HUES64 (cell line): ENCODE measurements around the gene EEPD1.

Experiments
- H3K27ac ChIP-seq: 2 replicates; pipeline ENCODE4 v1.7.0; 2013; ENCODE audit warnings: low read depth, low read length, inconsistent platforms
- H3K27me3 ChIP-seq: 2 replicates; pipeline ENCODE4 v1.6.1; 2013; ENCODE audit warnings: mild to moderate bottlenecking, low read length; ENCODE audit not compliant: insufficient read depth
- H3K36me3 ChIP-seq: 2 replicates; pipeline ENCODE4 v1.6.1; 2013; ENCODE audit warnings: mild to moderate bottlenecking, low read length; ENCODE audit not compliant: insufficient read depth
- H3K4me1 ChIP-seq: 2 replicates; pipeline ENCODE4 v1.6.1; 2013; ENCODE audit warnings: mild to moderate bottlenecking, low read length, moderate library complexity; ENCODE audit not compliant: insufficient read depth
- H3K4me3 ChIP-seq: 2 replicates; pipeline ENCODE4 v1.5.1; 2013; ENCODE audit warnings: mild to moderate bottlenecking, low read length, moderate library complexity
- H3K9ac ChIP-seq: 2 replicates; pipeline ENCODE4 v1.6.1; 2013; ENCODE audit warnings: mild to moderate bottlenecking, low read depth, low read length
- H3K9me3 ChIP-seq: 2 replicates; pipeline ENCODE4 v1.6.1; 2013; ENCODE audit warnings: low read depth, low read length; ENCODE audit not compliant: insufficient read depth
- WGBS: fragments of 150-250, 120-280 bp; methylation state at CpG from one replicate; pipeline ENCODE4 v1.1.7; 2013; ENCODE audit warnings: missing lambda C conversion rate; 5-methylcytosine and 5-hydroxymethylcytosine counted together

Gene EEPD1

DNA sequence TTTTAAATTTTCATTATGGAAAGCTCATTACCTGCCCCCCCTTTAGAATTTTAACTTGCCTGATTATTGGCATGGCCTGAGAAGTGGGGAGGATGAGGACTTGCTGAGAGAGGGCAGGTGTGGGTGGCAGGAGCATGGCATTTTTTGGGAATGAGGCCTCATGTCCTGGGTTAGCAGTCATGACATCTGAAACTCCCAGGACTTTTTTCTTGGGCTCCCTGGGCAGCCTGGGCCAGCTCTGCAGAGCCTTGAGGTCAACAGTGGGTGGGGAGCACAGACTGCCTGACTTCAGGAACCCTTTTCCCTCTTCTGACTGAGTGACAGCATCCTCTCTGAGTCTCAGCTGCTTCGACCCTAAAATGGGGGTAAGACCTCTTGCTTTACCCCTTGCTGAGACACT lies 46.3 kb downstream of the EEPD1 start:
- WGBS: 95% methylated on average over 1 of the region's 1 CpG
- Histone ChIP-seq H3K9me3 (no peaks in the 10 kb centered on the region), H3K4me1 (peaks cover 4% of the 10 kb centered on the region; the same call in 1 of the 2 replicates), H3K27ac (no peak overlapping the region), H3K27me3 (no peaks in the 10 kb centered on the region), H3K36me3 (no peaks in the 10 kb centered on the region), H3K4me3 (no peak overlapping the region), H3K9ac (no peak overlapping the region)

- no peaks in the 10 kb centered on the region for H3K27me3 ChIP-seq
- H3K4me1 ChIP-seq: peaks cover 7% of the 10 kb centered on the region; the same call in 1 of the 2 replicates
- no peak overlapping the region for H3K27ac ChIP-seq
- no peaks in the 10 kb centered on the region for H3K9me3 ChIP-seq
- no peak overlapping the region for H3K9ac ChIP-seq
- H3K36me3 ChIP-seq: no peaks in the 10 kb centered on the region
- 89% methylated on average over 5 of the region's 5 CpGs for WGBS
- H3K4me3 ChIP-seq: no peak overlapping the region
Observed at GRCh38 chr7:36201122-36201723, 48.2 kb downstream of the EEPD1 start.

DNA sequence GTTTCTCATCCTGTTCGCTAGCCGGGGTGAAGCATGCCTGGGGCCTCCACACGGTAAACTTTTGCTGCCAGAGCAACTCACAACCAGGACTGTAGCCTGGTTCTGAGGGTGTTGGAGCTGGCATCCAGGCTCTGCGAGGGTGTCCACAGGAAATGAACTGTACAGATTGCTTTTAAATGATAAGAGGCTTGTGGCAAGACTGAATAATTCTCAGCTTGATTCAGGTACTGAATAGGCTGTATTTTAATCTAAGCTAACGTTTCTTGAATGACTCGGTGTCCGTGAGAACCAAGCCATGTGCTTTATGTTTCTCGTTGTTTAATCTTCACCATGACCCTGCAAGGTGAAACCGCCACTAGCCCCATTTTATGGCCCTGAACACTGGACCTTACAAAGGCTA lies 49.3 kb downstream of the EEPD1 start:
- H3K4me1 ChIP-seq: peaks cover 7% of the 10 kb centered on the region; the same call in 1 of the 2 replicates
- no peaks in the 10 kb centered on the region for H3K27me3 ChIP-seq
- H3K9ac ChIP-seq: no peak overlapping the region
- no peak overlapping the region for H3K4me3 ChIP-seq
- no peak overlapping the region for H3K27ac ChIP-seq
- WGBS: 88% methylated on average over 9 of the region's 9 CpGs
- no peaks in the 10 kb centered on the region for H3K9me3 ChIP-seq
- no peaks in the 10 kb centered on the region for H3K36me3 ChIP-seq

DNA sequence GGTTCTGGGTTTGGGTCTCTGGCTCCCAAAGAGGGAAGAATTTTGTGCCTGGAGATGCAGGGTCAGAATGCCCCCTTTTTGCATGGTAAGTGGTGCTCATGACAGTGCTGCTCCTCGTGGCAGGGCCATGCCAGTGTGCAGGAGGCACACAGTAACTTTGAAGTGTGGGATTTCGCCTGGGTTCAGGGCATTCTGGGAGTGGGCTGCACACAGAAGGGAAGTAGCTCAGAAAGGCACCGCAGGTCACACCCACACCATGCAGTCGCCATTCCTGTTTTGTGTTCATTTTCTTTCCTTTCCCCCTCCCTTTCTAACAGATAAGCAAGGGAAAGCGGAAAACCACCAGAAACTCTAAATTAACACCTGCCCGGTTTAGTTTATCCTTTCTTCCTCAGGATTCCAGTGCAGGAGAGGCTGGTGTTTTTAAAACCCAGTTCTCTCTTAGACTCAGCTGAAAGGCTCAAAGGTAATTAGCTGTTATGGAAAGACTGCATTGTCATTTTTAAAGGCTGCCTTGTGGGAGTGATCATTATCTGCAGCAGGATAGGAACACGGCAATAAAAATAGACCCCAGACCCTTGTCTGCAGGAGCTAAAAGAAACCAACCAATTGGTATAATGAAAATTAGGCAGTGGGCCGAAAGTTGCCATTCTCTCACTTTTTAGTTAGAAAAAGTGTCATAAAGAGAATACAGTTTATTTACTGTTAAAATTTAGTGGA lies 50.2 kb downstream of the EEPD1 start:
- no peak overlapping the region for H3K27ac ChIP-seq
- H3K9me3 ChIP-seq: no peaks in the 10 kb centered on the region
- no peak overlapping the region for H3K9ac ChIP-seq
- no peaks in the 10 kb centered on the region for H3K27me3 ChIP-seq
- 75% methylated on average over 8 of the region's 8 CpGs for WGBS
- H3K36me3 ChIP-seq: no peaks in the 10 kb centered on the region
- H3K4me1 ChIP-seq: peaks cover 9% of the 10 kb centered on the region; the same call in 1 of the 2 replicates
- H3K4me3 ChIP-seq: no peak overlapping the region

GRCh38 chr7:36204044-36204663 lies 51.1 kb downstream of the EEPD1 start:
- H3K27me3 ChIP-seq: no peaks in the 10 kb centered on the region
- no peak overlapping the region for H3K27ac ChIP-seq
- H3K4me3 ChIP-seq: no peak overlapping the region
- H3K4me1 ChIP-seq: peaks cover 9% of the 10 kb centered on the region; the same call in 1 of the 2 replicates
- no peaks in the 10 kb centered on the region for H3K36me3 ChIP-seq
- WGBS: 87% methylated on average over 5 of the region's 5 CpGs
- H3K9ac ChIP-seq: no peak overlapping the region
- no peaks in the 10 kb centered on the region for H3K9me3 ChIP-seq

DNA sequence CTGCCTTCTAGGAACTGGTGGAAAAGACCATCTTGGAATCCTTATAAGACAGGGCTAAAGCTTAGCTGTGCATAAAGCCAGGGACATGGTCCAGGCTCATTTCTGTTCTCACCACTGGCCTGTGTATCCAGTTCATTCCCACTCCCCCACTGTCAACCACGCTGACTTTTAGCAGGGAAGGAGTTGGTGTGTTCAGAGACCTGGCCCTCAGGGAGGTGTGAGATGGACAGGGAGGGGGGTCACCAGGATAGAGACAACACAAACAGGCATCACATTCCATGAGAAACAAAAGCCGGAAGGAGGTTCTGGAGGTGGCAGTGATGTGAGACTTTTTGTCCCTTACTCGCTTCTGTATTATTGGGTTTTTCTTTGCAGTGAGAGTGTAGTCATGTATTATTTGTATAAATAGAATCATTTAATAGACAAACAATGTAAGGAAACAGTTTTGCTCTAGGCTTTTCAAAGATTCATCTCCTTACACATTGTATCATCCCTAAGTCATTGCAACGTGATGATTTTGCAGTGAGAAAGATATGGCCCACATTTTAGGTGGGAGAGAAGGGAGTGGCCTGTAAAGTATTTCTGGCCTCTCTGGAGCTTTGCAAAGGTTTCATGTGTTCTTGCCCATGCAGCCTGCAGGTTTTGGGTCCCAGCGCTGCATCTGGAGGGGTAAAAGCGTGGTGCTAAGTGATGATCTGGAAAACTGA lies 52.0 kb downstream of the EEPD1 start:
- Histone ChIP-seq H3K4me1 (peaks cover 9% of the 10 kb centered on the region; the same call in 1 of the 2 replicates), H3K27ac (no peak overlapping the region), H3K27me3 (no peaks in the 10 kb centered on the region), H3K9ac (no peak overlapping the region), H3K36me3 (no peaks in the 10 kb centered on the region), H3K9me3 (no peaks in the 10 kb centered on the region), H3K4me3 (no peak overlapping the region)
- 89% methylated on average over 5 of the region's 6 CpGs for WGBS

DNA sequence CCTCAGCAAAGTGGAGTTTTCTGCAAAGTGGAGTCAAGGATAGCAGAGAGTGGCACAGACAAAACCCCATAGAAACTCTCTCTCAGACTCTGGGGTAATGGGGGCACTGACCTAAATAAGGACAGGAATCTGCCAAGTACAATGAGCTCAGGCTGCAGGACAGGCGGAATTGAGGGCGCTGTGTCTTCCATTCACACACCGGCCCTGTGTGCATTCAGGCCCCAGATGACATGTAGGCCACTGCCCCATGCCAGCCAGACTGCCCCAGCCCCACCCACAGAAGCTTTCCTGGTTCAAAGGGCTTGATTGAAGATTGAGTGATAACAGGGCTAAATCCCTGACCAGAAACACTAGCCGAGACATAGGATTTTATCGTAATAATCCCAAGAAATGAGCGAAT lies 52.7 kb downstream of the EEPD1 start:
- no peaks in the 10 kb centered on the region for H3K9me3 ChIP-seq
- WGBS: 90% methylated on average over 6 of the region's 6 CpGs
- H3K27me3 ChIP-seq: no peaks in the 10 kb centered on the region
- H3K9ac ChIP-seq: no peak overlapping the region
- no peak overlapping the region for H3K4me3 ChIP-seq
- H3K36me3 ChIP-seq: no peaks in the 10 kb centered on the region
- H3K27ac ChIP-seq: no peak overlapping the region
- H3K4me1 ChIP-seq: peaks cover 9% of the 10 kb centered on the region; the same call in 1 of the 2 replicates

DNA sequence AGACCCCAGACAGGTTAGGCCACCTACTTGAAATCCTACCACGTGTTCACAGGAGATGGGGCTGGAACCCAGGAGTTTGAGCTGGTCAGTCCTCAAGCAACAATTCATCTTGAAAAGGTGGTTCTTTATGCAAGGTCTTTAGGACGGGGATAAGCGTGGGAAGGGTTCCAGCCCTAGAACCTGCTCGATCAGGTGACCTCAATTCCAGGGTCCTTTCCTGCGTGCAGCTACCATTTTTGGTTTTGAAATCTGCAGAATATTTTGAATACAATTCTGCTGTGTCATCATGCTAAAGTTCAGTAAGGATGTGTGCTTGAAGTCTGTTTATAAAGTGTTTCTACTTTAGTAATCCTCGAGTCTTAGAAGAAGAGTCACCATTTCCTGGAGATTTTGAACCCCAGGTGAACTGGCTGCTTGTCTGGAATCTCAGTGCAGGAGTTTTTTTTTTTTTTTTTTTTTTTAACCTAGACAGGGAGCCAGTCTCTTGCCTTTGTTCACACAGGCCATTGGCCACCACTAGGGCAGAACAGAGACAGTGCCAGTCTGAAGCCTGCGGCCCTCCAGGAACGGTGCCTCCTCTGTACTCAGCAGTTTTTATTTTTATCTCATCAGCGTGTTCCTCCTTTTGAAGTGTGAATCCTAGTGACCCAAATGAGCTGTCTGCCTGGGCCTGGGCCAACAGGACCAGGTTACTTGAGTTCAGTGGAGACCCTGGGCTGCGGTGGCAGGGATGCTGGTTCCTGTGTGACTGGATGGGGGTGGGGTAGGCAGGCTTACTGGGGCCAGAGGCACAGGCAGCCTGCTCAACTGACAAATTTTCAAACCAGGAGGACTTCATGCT lies 54.6 kb downstream of the EEPD1 start:
- H3K27ac ChIP-seq: no peak overlapping the region
- H3K9ac ChIP-seq: no peak overlapping the region
- peaks cover 9% of the 10 kb centered on the region; the same call in 1 of the 2 replicates for H3K4me1 ChIP-seq

DNA sequence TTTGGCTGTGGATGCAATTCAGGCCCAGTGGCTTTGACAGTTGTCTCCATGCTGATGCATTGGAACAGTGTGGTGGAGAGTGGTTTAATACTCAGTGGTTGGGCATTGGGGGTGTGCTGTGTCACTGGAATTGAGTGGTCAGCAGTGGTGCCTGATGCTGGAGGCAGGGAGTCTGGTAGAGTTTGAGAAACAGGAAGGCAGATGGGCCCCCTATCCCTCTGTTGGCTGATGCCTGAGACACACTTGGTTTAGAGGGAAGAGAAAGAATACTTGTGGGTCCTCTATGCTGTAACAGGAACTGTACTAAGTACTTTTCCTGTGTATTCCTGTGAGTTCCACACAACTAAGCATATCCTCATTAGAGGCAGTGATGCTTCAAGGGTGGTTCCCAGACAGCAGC lies 55.4 kb downstream of the EEPD1 start:
- Histone ChIP-seq H3K4me3 (no peak overlapping the region), H3K27ac (no peak overlapping the region), H3K9ac (no peak overlapping the region), H3K27me3 (no peaks in the 10 kb centered on the region), H3K36me3 (no peaks in the 10 kb centered on the region), H3K9me3 (no peaks in the 10 kb centered on the region), H3K4me1 (peaks cover 7% of the 10 kb centered on the region; the same call in 1 of the 2 replicates)

More for the DNA sequence above, 54.6 kb downstream of the EEPD1 start:
- Histone ChIP-seq H3K4me3 (no peak overlapping the region), H3K27me3 (no peaks in the 10 kb centered on the region), H3K36me3 (no peaks in the 10 kb centered on the region), H3K9me3 (no peaks in the 10 kb centered on the region)
- 87% methylated on average over 10 of the region's 10 CpGs for WGBS

- Histone ChIP-seq H3K36me3 (no peaks in the 10 kb centered on the region), H3K27ac (no peak overlapping the region), H3K9me3 (no peaks in the 10 kb centered on the region), H3K4me3 (no peak overlapping the region), H3K27me3 (no peaks in the 10 kb centered on the region), H3K9ac (no peak overlapping the region), H3K4me1 (peaks cover 6% of the 10 kb centered on the region; the same call in 1 of the 2 replicates)
- 94% methylated on average over 9 of the region's 9 CpGs for WGBS
Observed at GRCh38 chr7:36208997-36209813, 56.2 kb downstream of the EEPD1 start.
